Measurements from ENCODE around the gene PTPRH.

PTPRH gene

GRCh38 chr19:55153652-55154264 is 55.5 kb downstream of the PTPRH start:
- peaks cover 20% of the 10 kb centered on the region for H3K27me3 ChIP-seq (ENCODE audit: insufficient read depth, low read length)
- no peak overlapping the region for H3K4me3 ChIP-seq (ENCODE audit: low read depth, low read length)
- no peaks in the 10 kb centered on the region for H3K79me2 ChIP-seq (ENCODE audit: control insufficient read depth, insufficient read depth, low read length, unreplicated experiment)
- peaks cover 1% of the 10 kb centered on the region for H3K4me1 ChIP-seq (ENCODE audit: control insufficient read depth, insufficient read depth, low read length, unreplicated experiment)
- no peak overlapping the region for H2AFZ ChIP-seq (ENCODE audit: low read length, unreplicated experiment)
- no peaks in the 10 kb centered on the region for H3K36me3 ChIP-seq (ENCODE audit: insufficient read depth, low read length)
- no peak overlapping the region for H3K27ac ChIP-seq (ENCODE audit: low read depth, low read length)

DNA sequence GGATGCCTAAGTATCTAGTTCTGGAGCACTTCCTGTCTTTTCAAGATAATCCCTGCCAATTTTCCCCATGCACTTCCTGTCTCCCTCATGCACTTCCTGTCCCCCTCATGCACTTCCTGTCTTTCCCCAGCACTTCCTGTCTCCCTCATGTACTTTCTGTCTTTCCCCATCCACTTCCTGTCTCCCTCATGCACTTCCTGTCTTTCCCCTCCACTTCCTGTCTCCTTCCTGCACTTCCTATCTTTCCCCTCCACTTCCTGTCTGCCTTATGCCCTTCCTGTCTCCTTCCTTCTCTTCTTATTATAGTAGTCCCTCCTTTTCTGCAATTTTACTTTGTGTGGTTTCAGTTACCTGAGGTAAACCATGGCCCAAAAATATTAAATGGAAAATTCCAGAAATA is 57.3 kb downstream of the PTPRH start:
- Histone ChIP-seq H3K36me3 (ENCODE audit: insufficient read depth, low read length) (no peaks in the 10 kb centered on the region), H3K4me3 (ENCODE audit: low read depth, low read length) (no peak overlapping the region), H3K27me3 (ENCODE audit: insufficient read depth, low read length) (peaks cover 30% of the 10 kb centered on the region), H2AFZ (ENCODE audit: low read length, unreplicated experiment) (no peak overlapping the region), H3K27ac (ENCODE audit: low read depth, low read length) (no peak overlapping the region), H3K79me2 (ENCODE audit: control insufficient read depth, insufficient read depth, low read length, unreplicated experiment) (no peaks in the 10 kb centered on the region), H3K4me1 (ENCODE audit: control insufficient read depth, insufficient read depth, low read length, unreplicated experiment) (no peaks in the 10 kb centered on the region)

DNA sequence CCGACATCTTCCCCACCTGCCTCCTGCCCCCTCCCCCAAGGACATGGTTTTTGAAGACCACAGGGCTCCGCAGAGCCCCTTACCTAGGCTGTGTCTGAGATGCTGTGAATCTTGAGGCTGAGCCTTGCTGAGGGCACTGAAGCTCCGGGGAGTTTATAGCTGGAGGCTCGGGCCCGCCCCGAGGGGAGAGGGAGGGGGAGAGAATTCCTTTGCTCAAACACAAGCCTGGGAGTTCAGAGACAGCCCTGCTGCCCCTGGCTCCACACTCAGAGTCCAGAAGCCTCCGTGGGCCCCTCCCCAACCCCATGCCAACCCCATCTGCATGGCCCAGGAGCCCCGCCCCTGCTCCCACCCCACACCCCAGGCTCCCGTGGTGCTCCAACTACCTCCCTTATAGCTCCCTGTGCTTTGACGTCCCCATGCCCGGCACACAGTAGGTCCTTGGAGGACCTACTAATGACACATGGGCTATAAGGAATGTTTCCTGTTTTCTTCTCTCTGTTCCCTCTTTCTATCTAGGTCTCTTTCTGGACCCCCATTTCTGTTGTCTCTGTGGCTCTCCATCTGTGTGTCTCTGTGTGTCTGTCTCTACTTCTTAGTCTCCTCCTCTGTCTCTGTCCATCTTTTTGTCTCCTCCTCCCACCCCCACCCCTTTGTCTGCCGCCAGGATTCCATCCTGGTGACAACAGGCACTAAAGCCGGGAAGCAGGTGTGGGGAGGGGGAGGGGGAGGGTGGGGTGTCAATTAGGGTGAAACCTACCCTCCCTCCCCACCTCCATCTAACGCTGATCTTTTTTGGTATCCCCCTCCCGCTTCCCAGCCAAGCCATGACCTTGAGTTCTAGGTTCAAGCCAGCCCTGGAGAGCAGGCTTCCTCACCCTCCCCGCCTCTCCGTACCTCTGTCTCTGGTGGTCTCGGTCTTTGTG is 60.0 kb downstream of the PTPRH start, which contains the start of gene TNNT1:
Gene TNNT1 (minus strand): TSS at position 129 of the 926 bp plus-strand sequence. CDS start 2,049 bp downstream, outside the sequence.
- no peak within 1 kb of the TSS for H2AFZ ChIP-seq (ENCODE audit: low read length, unreplicated experiment)

DNA sequence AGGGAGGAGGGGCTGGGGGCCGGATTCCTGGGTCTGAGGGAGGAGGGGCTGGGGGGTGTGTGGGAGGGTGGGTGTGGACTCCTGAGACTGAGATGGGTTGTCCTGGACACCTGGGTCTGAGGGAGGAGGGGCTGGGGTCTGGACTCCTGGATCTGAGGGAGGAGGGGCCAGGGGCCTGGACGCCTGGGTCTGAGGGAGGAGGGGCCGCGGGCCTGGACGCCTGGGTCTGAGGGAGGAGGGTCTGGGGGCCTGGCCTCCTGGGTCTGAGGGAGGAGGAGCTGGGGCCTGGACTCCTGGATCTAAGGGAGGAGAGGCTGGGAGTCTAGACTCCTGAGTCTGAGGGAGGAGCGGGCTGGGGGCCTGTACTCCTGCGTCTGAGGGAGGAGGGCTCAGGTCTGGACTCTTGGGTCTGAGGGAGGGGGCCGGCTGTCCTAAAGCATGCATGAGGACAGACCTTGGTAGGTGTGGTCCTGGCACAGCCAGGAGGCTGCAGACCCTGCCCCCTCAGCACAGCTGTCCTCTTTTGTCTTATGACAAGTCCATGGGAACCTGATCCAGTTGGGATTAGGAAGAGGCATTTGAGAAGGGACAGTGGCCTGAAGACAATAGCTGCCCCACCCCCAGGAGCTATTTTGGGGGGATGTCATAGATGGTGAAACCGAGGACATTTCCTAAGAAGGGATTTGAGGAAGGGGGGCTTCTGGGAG is 61.6 kb downstream of the PTPRH start:
- peaks cover 24% of the 10 kb centered on the region for H3K27me3 ChIP-seq (ENCODE audit: insufficient read depth, low read length)

More for the DNA sequence above, 60.0 kb downstream of the PTPRH start, which contains the start of gene TNNT1:
- no peaks in the 10 kb centered on the region for H3K36me3 ChIP-seq (ENCODE audit: insufficient read depth, low read length)
- H3K27me3 ChIP-seq (ENCODE audit: insufficient read depth, low read length) = peaks cover 24% of the 10 kb centered on the region
- H3K4me1 ChIP-seq (ENCODE audit: control insufficient read depth, insufficient read depth, low read length, unreplicated experiment) = no peaks in the 10 kb centered on the region
- no peak within 1 kb of the TSS for H3K27ac ChIP-seq (ENCODE audit: low read depth, low read length)
- H3K4me3 ChIP-seq (ENCODE audit: low read depth, low read length) = no peak within 1 kb of the TSS
- H3K79me2 ChIP-seq (ENCODE audit: control insufficient read depth, insufficient read depth, low read length, unreplicated experiment) = no peaks in the 10 kb centered on the region

GRCh38 chr19:55146705-55147273 is 62.5 kb downstream of the PTPRH start:
- Histone ChIP-seq H3K27ac (ENCODE audit: low read depth, low read length) (no peak overlapping the region), H3K79me2 (ENCODE audit: control insufficient read depth, insufficient read depth, low read length, unreplicated experiment) (no peaks in the 10 kb centered on the region), H3K4me1 (ENCODE audit: control insufficient read depth, insufficient read depth, low read length, unreplicated experiment) (no peaks in the 10 kb centered on the region), H3K4me3 (ENCODE audit: low read depth, low read length) (no peak overlapping the region; the same call in 1 of the 2 replicates), H3K36me3 (ENCODE audit: insufficient read depth, low read length) (no peaks in the 10 kb centered on the region), H3K27me3 (ENCODE audit: insufficient read depth, low read length) (peaks cover 24% of the 10 kb centered on the region), H2AFZ (ENCODE audit: low read length, unreplicated experiment) (no peak overlapping the region)

More for the DNA sequence above, 61.6 kb downstream of the PTPRH start:
- H3K79me2 ChIP-seq (ENCODE audit: control insufficient read depth, insufficient read depth, low read length, unreplicated experiment) = no peaks in the 10 kb centered on the region
- H2AFZ ChIP-seq (ENCODE audit: low read length, unreplicated experiment) = no peak overlapping the region
- H3K27ac ChIP-seq (ENCODE audit: low read depth, low read length) = no peak overlapping the region
- H3K36me3 ChIP-seq (ENCODE audit: insufficient read depth, low read length) = no peaks in the 10 kb centered on the region
- no peak overlapping the region for H3K4me3 ChIP-seq (ENCODE audit: low read depth, low read length)
- no peaks in the 10 kb centered on the region for H3K4me1 ChIP-seq (ENCODE audit: control insufficient read depth, insufficient read depth, low read length, unreplicated experiment)

DNA sequence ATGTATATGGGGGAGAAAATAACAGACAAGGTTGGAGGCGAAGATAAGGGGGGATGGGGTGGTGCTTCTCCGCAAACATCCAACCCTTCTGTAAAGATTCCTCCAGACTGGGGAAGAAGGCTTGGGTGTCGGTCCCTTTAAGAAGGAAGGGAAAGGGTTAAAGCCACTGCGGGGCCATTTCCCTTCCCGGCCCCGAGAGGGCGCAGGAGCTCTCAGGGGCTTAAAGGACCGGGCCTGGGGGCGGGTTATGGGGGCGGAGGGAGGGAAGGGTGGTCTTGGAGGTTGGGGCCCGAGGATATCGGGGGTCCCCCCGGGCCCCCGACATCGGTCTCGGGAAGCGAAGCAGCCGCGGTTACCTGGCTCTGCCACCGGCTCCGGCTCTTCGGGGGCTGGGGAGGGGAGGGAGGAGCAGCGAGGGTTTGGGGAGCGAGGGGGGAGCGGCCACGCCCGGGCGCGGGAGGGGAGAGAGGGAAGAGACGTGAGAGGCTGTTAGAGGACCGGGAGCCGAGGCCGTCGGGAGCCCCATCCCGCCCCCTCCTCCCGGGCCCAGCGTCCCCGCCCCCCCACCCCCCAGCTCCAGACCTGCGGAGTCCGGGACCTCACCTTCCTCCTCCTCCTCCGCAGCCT is 63.1 kb downstream of the PTPRH start:
- no peak overlapping the region for H3K27ac ChIP-seq (ENCODE audit: low read depth, low read length)
- no peaks in the 10 kb centered on the region for H3K4me1 ChIP-seq (ENCODE audit: control insufficient read depth, insufficient read depth, low read length, unreplicated experiment)
- no peaks in the 10 kb centered on the region for H3K79me2 ChIP-seq (ENCODE audit: control insufficient read depth, insufficient read depth, low read length, unreplicated experiment)
- no peaks in the 10 kb centered on the region for H3K36me3 ChIP-seq (ENCODE audit: insufficient read depth, low read length)
- no peak overlapping the region for H2AFZ ChIP-seq (ENCODE audit: low read length, unreplicated experiment)
- peaks cover 24% of the 10 kb centered on the region for H3K27me3 ChIP-seq (ENCODE audit: insufficient read depth, low read length)
- H3K4me3 ChIP-seq (ENCODE audit: low read depth, low read length) = peak overlapping the region; percentile 54; the same call in 1 of the 2 replicates

- H3K27ac ChIP-seq (ENCODE audit: low read depth, low read length) = no peak overlapping the region
- no peaks in the 10 kb centered on the region for H3K4me1 ChIP-seq (ENCODE audit: control insufficient read depth, insufficient read depth, low read length, unreplicated experiment)
- peaks cover 24% of the 10 kb centered on the region for H3K27me3 ChIP-seq (ENCODE audit: insufficient read depth, low read length)
- H3K79me2 ChIP-seq (ENCODE audit: control insufficient read depth, insufficient read depth, low read length, unreplicated experiment) = no peaks in the 10 kb centered on the region
- H3K36me3 ChIP-seq (ENCODE audit: insufficient read depth, low read length) = no peaks in the 10 kb centered on the region
- no peak overlapping the region for H2AFZ ChIP-seq (ENCODE audit: low read length, unreplicated experiment)
- H3K4me3 ChIP-seq (ENCODE audit: low read depth, low read length) = no peak overlapping the region
These were observed 64.1 kb downstream of the PTPRH start for GRCh38 chr19:55145232-55145631.

DNA sequence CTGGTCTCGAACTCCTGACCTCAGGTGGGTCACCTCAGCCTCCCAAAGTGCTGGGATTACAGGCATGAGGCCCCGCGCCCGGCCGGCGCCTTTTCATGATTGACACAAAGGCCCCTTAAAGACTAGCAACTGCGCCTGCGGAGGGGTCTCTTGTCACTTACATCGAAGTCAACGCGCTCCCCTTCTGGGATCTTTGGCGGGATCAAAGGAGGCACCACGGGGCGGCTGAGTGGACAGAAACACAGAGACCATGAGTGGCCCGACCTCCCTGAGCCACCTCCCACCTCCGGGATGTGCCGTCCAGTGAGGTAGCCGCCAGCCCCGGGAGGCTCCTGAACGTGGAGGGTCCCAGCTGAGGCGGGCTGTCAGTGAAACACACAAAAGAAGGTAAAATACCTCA is 67.6 kb downstream of the PTPRH start:
- H3K79me2 ChIP-seq (ENCODE audit: control insufficient read depth, insufficient read depth, low read length, unreplicated experiment) = no peaks in the 10 kb centered on the region
- H3K4me1 ChIP-seq (ENCODE audit: control insufficient read depth, insufficient read depth, low read length, unreplicated experiment) = no peaks in the 10 kb centered on the region
- peaks cover 5% of the 10 kb centered on the region; the same call in 1 of the 2 replicates for H3K27me3 ChIP-seq (ENCODE audit: insufficient read depth, low read length)
- no peak overlapping the region for H2AFZ ChIP-seq (ENCODE audit: low read length, unreplicated experiment)
- H3K4me3 ChIP-seq (ENCODE audit: low read depth, low read length) = no peak overlapping the region; the same call in 1 of the 2 replicates
- no peaks in the 10 kb centered on the region for H3K36me3 ChIP-seq (ENCODE audit: insufficient read depth, low read length)
- no peak overlapping the region for H3K27ac ChIP-seq (ENCODE audit: low read depth, low read length)

DNA sequence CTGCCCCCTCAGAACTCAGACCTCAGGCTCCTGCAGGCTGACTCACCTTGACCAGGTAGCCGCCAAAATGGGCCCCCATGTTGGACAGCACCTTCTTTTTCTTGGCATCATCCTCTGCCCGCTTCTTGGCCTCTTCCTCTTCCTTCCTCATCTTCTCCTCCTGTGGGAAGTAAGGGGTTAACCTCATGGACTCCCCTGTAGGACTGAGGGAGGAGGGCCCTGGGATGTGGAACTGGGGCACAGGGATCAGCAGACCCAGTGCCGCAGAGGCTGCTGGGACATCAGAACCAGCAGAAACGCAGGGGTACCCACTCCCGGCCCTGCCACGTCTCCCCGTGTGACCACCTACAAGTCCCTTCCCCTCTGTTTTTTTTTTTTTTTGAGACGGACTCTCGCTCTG is 71.4 kb downstream of the PTPRH start:
- H3K36me3 ChIP-seq (ENCODE audit: insufficient read depth, low read length) = no peaks in the 10 kb centered on the region
- no peak overlapping the region for H2AFZ ChIP-seq (ENCODE audit: low read length, unreplicated experiment)
- H3K79me2 ChIP-seq (ENCODE audit: control insufficient read depth, insufficient read depth, low read length, unreplicated experiment) = no peaks in the 10 kb centered on the region
- no peak overlapping the region for H3K27ac ChIP-seq (ENCODE audit: low read depth, low read length)
- H3K4me1 ChIP-seq (ENCODE audit: control insufficient read depth, insufficient read depth, low read length, unreplicated experiment) = no peaks in the 10 kb centered on the region
- no peaks in the 10 kb centered on the region for H3K27me3 ChIP-seq (ENCODE audit: insufficient read depth, low read length)
- no peak overlapping the region for H3K4me3 ChIP-seq (ENCODE audit: low read depth, low read length)
